IMR-90 (cell line): ENCODE results near the gene SRSF2. TPM values are rescaled to one million over a fixed set of nuclear protein-coding genes. Genes with fewer than 3 reads are reported as not detected.

Source experiments
- ATAC-seq: fragments of 200-7000 bp; cut with Tn5 transposase; 2 replicates; pipeline ENCODE4 v1.9.1; 2020; ENCODE audit warnings: low read depth, mild to moderate bottlenecking, moderate library complexity
- BruUV-seq: library from RNA; stranded (reverse); fragments of 400-500 nt; replicated peaks from 2 replicates; lab custom pipeline; 2021; lab: Mats Ljungman, UMichigan
- CTCF ChIA-PET: fragments of 300-600 bp; formaldehyde crosslinking; extraction: SDS; loops from one replicate; lab custom pipeline; 2021; ENCODE audit warnings: antibody characterized with exemption; lab: Yijun Ruan, JAX
- POLR2A ChIA-PET: fragments of 300-600 bp; sonication (Branson Sonifier 250); formaldehyde crosslinking; loops from one replicate; lab custom pipeline; 2022; ENCODE audit warnings: antibody characterized with exemption; ENCODE audit not compliant: unreplicated experiment; lab: Charles Lee
- DNase-seq: peaks from one replicate; pipeline ENCODE4 v3.0.0; 2013
- H2AFZ ChIP-seq: replicated peaks from 2 replicates; pipeline ENCODE3; 2013; ENCODE audit warnings: low read length, mild to moderate bottlenecking; ENCODE audit not compliant: poor library complexity
- H2AK5ac ChIP-seq: 2 replicates; pipeline ENCODE4 v1.6.1; 2013; ENCODE audit warnings: low read depth, low read length, inconsistent platforms
- H2AK9ac ChIP-seq: replicated peaks from 2 replicates; pipeline ENCODE3; 2013; ENCODE audit warnings: mild to moderate bottlenecking, low read depth, low read length, moderate library complexity; ENCODE audit not compliant: poor library complexity
- H2BK120ac ChIP-seq: 2 replicates; pipeline ENCODE4 v1.6.1; 2013; ENCODE audit warnings: low read depth, low read length, inconsistent platforms
- H2BK15ac ChIP-seq: 3 replicates; pipeline ENCODE4 v1.6.1; 2013; ENCODE audit warnings: low read depth, low read length, inconsistent platforms
- H2BK20ac ChIP-seq: 2 replicates; pipeline ENCODE4 v1.6.1; 2013; ENCODE audit warnings: low read depth, mild to moderate bottlenecking, inconsistent platforms, low read length, moderate library complexity
- H2BK5ac ChIP-seq: 2 replicates; pipeline ENCODE4 v1.6.1; 2013; ENCODE audit warnings: mild to moderate bottlenecking, low read depth, low read length, inconsistent platforms; ENCODE audit not compliant: poor library complexity, severe bottlenecking
- H3K14ac ChIP-seq: replicated peaks from 2 replicates; pipeline ENCODE4 v1.6.1; 2013; ENCODE audit warnings: low read depth, low read length, inconsistent platforms
- H3K18ac ChIP-seq: 2 replicates; pipeline ENCODE4 v1.6.1; 2013; ENCODE audit warnings: low read depth, low read length, control low read depth
- H3K23ac ChIP-seq: 2 replicates; pipeline ENCODE4 v1.6.1; 2013; ENCODE audit warnings: low read depth, low read length, inconsistent platforms
- H3K27ac ChIP-seq: 2 replicates; pipeline ENCODE4 v1.5.1; 2013; ENCODE audit warnings: mild to moderate bottlenecking, control low read depth, low read length; ENCODE audit not compliant: insufficient read depth
- H3K27me3 ChIP-seq: 2 replicates; pipeline ENCODE4 v1.6.1; 2013; ENCODE audit warnings: low read length; ENCODE audit not compliant: control insufficient read depth, insufficient read depth
- H3K36me3 ChIP-seq: 2 replicates; pipeline ENCODE4 v1.6.1; 2013; ENCODE audit warnings: low read length, mixed read lengths; ENCODE audit not compliant: control insufficient read depth, insufficient read depth
- H3K4ac ChIP-seq: 2 replicates; pipeline ENCODE4 v1.6.1; 2013; ENCODE audit warnings: low read depth, low read length, inconsistent platforms
- H3K4me1 ChIP-seq: 2 replicates; pipeline ENCODE4 v1.6.1; 2013; ENCODE audit warnings: low read length, mixed read lengths; ENCODE audit not compliant: control insufficient read depth, insufficient read depth
- H3K4me2 ChIP-seq: 2 replicates; pipeline ENCODE4 v1.6.1; 2013; ENCODE audit warnings: low read depth, mild to moderate bottlenecking, control low read depth, low read length, moderate library complexity
- H3K4me3 ChIP-seq: 2 replicates; pipeline ENCODE4 v1.5.1; 2013; ENCODE audit warnings: low read depth, mild to moderate bottlenecking, control low read depth, low read length, moderate library complexity; ENCODE audit not compliant: insufficient read depth
- H3K56ac ChIP-seq: 2 replicates; pipeline ENCODE4 v1.6.1; 2013; ENCODE audit warnings: low read length, inconsistent platforms; ENCODE audit not compliant: insufficient read depth; ENCODE audit errors: extremely low read depth
- H3K79me1 ChIP-seq, 2 experiments: 2 replicates each; pipeline ENCODE4 v1.6.1; 2013; ENCODE audit warnings: low read length in 2 of 2, inconsistent platforms in 1 of 2, low read depth in 1 of 2
- H3K9ac ChIP-seq: 2 replicates; pipeline ENCODE4 v1.6.1; 2013; ENCODE audit warnings: low read depth, low read length, control low read depth
- H3K9me1 ChIP-seq: 2 replicates; pipeline ENCODE4 v1.6.1; 2013; ENCODE audit warnings: low read length, inconsistent platforms; ENCODE audit not compliant: insufficient read depth
- H3K9me3 ChIP-seq: 2 replicates; pipeline ENCODE4 v1.6.1; 2013; ENCODE audit warnings: low read length; ENCODE audit not compliant: control insufficient read depth, insufficient read depth
- H4K20me1 ChIP-seq: 2 replicates; pipeline ENCODE4 v1.6.1; 2013; ENCODE audit warnings: low read length, inconsistent platforms; ENCODE audit not compliant: insufficient read depth
- H4K5ac ChIP-seq: 2 replicates; pipeline ENCODE4 v1.6.1; 2013; ENCODE audit warnings: mild to moderate bottlenecking, low read depth, low read length, control low read depth
- H4K8ac ChIP-seq, 2 experiments: 2 replicates each; pipeline ENCODE4 v1.6.1; 2013; ENCODE audit warnings: low read depth in 2 of 2, low read length in 2 of 2, control low read depth in 1 of 2, inconsistent platforms in 1 of 2
- H4K91ac ChIP-seq: 2 replicates; pipeline ENCODE4 v1.6.1; 2013; ENCODE audit warnings: low read depth, low read length, inconsistent platforms; ENCODE audit not compliant: insufficient read depth
- CEBPB ChIP-seq: IDR thresholded peaks from 2 replicates; pipeline ENCODE4 v1.6.1; 2012; ENCODE audit warnings: low read depth, low read length, improper control_type of control experiment
- CHD1 ChIP-seq: IDR thresholded peaks from 2 replicates; pipeline ENCODE4 v1.6.1; 2012; ENCODE audit warnings: low read depth, low read length, improper control_type of control experiment
- CTCF ChIP-seq: conservative IDR thresholded peaks from 2 replicates; pipeline ENCODE4 v1.5.1; 2012; ENCODE audit warnings: mild to moderate bottlenecking, low read depth, low read length, improper control_type of control experiment
- ELK1 ChIP-seq: fragments of 150-350 bp; IDR thresholded peaks from 2 replicates; pipeline ENCODE4 v1.6.1; 2016; ENCODE audit warnings: low read depth, mild to moderate bottlenecking, low read length, moderate library complexity, borderline replicate concordance
- FOS ChIP-seq: fragments of 150-350 bp; IDR thresholded peaks from 2 replicates; pipeline ENCODE4 v1.6.1; 2016; ENCODE audit warnings: low read depth, low read length
- MAZ ChIP-seq: IDR thresholded peaks from 2 replicates; pipeline ENCODE4 v1.6.1; 2012; ENCODE audit warnings: low read depth, mild to moderate bottlenecking, low read length, improper control_type of control experiment, moderate library complexity, borderline replicate concordance
- MXI1 ChIP-seq: IDR thresholded peaks from 2 replicates; pipeline ENCODE4 v1.6.1; 2012; ENCODE audit warnings: low read depth, mild to moderate bottlenecking, low read length, moderate library complexity, borderline replicate concordance
- NFE2L2 ChIP-seq: fragments of 150-350 bp; IDR thresholded peaks from 2 replicates; pipeline ENCODE4 v1.6.1; 2016; ENCODE audit warnings: low read depth, mild to moderate bottlenecking, low read length
- POLR2A ChIP-seq: IDR thresholded peaks from 2 replicates; pipeline ENCODE4 v1.6.1; 2012; ENCODE audit warnings: mild to moderate bottlenecking, low read depth, low read length
- RAD21 ChIP-seq: IDR thresholded peaks from 2 replicates; pipeline ENCODE4 v1.6.1; 2012; ENCODE audit warnings: low read length, improper control_type of control experiment
- RFX5 ChIP-seq: IDR thresholded peaks from 2 replicates; pipeline ENCODE4 v1.8.0; 2012; ENCODE audit warnings: low read depth, mild to moderate bottlenecking, low read length, moderate library complexity
- SMC3 ChIP-seq: fragments of 150-350 bp; IDR thresholded peaks from 2 replicates; pipeline ENCODE4 v1.6.1; 2016; ENCODE audit warnings: low read depth, mild to moderate bottlenecking, antibody characterized with exemption, low read length, moderate library complexity
- WGBS, 2 experiments: methylation state at CpG; one replicate each; pipeline versions ENCODE4 v1.1.5 to v1.1.7; 2013; ENCODE audit warnings: missing lambda C conversion rate in 2 of 2; ENCODE audit not compliant: insufficient read length in 1 of 2; ENCODE audit errors: extremely low coverage in 2 of 2; 5-methylcytosine and 5-hydroxymethylcytosine counted together
- dilution Hi-C: fragments of 300-500 bp; cut with HindIII; formaldehyde crosslinking; loops from one replicate; pipeline ENCODE4 v1.14.3; 2018; ENCODE audit warnings: low sequenced_read_pairs; ENCODE audit not compliant: unreplicated experiment
- in situ Hi-C: fragments of 300-500 bp; cut with MboI; formaldehyde crosslinking; loops from 3 replicates; pipeline ENCODE4 v1.14.3; 2019; ENCODE audit warnings: low sequenced_read_pairs, inconsistent platforms, mixed read lengths
- intact Hi-C: fragments of 100-400 bp; cut with micrococcal nuclease; formaldehyde crosslinking; loops from 2 replicates; pipeline ENCODE4 v1.10.0; 2022
- polyA plus RNA-seq, 3 experiments: library from polyadenylated mRNA; depleted of rRNA; stranded (reverse); fragments of >200 nt; gene quantifications; 2 replicates each; pipeline ENCODE4 v1.2.3, GENCODE V29; 2012; ENCODE audit warnings: low replicate concordance in 1 of 3
- total RNA-seq: library from RNA; depleted of rRNA; stranded (reverse); fragments of >200 nt; gene quantifications from 2 replicates; pipeline ENCODE4 v1.2.3, GENCODE V29; 2012
- TF ChIP-seq, protein P1 (sequence below): fragments of 150-350 bp; IDR thresholded peaks from 2 replicates; pipeline ENCODE4 v1.6.1; 2017; ENCODE audit warnings: mild to moderate bottlenecking, antibody characterized with exemption, low read length, low read depth

SRSF2 gene
- total and polyA plus RNA-seq, 2 of the 4 experiments (the other 2 are of a cell fraction): 98.0 to 296 TPM

DNA sequence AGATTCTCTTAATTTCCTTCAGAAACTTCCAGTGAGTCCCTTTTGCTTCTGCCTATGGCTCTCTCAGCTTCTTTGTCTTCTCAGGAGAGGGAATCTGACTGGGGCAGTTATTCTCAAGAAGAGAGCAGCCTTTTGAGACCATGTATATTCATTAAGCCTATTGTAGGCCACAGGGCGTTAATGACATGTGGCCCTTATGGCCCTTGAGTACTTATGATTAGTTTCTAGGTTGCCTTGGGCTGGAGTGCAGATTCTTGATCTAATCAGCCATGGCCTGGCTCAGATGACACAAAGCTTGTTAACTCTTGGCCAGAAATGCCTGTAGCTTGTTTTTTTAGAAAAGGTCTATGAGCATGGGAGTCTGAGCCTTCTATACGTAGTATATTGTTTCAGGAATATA is 18.2 kb upstream of the SRSF2 start:
- Histone ChIP-seq H4K8ac (no peak overlapping the region), H3K36me3 (peaks cover 17% of the 10 kb centered on the region), H3K79me1 (0 out of 4 replicates have a peak, but pooled peaks cover 0 to 3% of the 10 kb centered on the region in 2 experiments), H3K18ac (no peak overlapping the region), H3K27ac (no peak overlapping the region), H4K5ac (no peak overlapping the region), H3K4ac (no peak overlapping the region), H3K14ac (no peak overlapping the region), H3K56ac (no peak overlapping the region), H2AK5ac (no peak overlapping the region), H3K9me1 (peaks cover 5% of the 10 kb centered on the region; the same call in 1 of the 2 replicates), H2BK15ac (no peak overlapping the region), H3K4me3 (no peak overlapping the region), H4K20me1 (no peaks in the 10 kb centered on the region), H3K4me2 (no peak overlapping the region), H3K9me3 (no peaks in the 10 kb centered on the region), H3K23ac (no peak overlapping the region), H2AK9ac (no peak overlapping the region), H2BK5ac (no peak overlapping the region), H2BK120ac (no peak overlapping the region), H2BK20ac (no peak overlapping the region), H3K27me3 (no peaks in the 10 kb centered on the region), H3K4me1 (no peaks in the 10 kb centered on the region), H4K91ac (no peak overlapping the region), H2AFZ (no peak overlapping the region), H3K9ac (no peak overlapping the region)
- dilution Hi-C loops (no loop called here), intact Hi-C loops (no loop called here), in situ Hi-C loops (no loop called here)
- ChIA-PET CTCF (no interaction called here), POLR2A (no interaction called here)
- ATAC-seq (no peak), DNase-seq (no peak)
- WGBS, 2 experiments: no CpG with 5 or more reads among the region's 2 CpGs
- no TSS peak for BruUV-seq
- TF ChIP-seq MAZ (no peak), RFX5 (no peak), ELK1 (no peak), NFE2L2 (no peak), POLR2A (no peak), RAD21 (no peak), SMC3 (no peak), CHD1 (no peak), MXI1 (no peak), FOS (no peak), CTCF (no peak), CEBPB (no peak)
- TF ChIP-seq, protein P1, sequence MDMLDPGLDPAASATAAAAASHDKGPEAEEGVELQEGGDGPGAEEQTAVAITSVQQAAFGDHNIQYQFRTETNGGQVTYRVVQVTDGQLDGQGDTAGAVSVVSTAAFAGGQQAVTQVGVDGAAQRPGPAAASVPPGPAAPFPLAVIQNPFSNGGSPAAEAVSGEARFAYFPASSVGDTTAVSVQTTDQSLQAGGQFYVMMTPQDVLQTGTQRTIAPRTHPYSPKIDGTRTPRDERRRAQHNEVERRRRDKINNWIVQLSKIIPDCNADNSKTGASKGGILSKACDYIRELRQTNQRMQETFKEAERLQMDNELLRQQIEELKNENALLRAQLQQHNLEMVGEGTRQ: no peak
